ENCODE data around the gene ECSCR.

DNA sequence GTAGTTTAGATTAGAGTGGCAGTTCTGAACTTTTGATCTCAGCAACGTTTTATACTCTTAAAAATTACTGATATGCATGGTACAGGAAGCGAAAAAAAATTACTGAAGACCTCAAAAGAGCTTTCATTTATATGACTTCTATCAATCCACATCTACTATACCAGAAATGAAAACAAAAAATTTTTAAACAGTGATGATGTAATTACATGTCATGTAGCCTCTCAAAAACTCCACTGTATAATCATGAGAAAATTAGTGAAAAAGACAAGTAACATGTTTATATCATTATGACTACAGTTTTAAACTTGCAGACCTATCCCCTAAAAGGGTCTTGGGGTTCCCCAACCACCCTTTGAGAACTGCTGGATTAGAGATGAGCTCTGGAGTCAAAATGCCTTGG, 32.5 kb downstream of the ECSCR start:
- TF ChIP-seq, protein P1, sequence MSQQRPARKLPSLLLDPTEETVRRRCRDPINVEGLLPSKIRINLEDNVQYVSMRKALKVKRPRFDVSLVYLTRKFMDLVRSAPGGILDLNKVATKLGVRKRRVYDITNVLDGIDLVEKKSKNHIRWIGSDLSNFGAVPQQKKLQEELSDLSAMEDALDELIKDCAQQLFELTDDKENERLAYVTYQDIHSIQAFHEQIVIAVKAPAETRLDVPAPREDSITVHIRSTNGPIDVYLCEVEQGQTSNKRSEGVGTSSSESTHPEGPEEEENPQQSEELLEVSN (IDR thresholded peaks at IDR 0.05): no peak
- TF ChIP-seq, protein P2, sequence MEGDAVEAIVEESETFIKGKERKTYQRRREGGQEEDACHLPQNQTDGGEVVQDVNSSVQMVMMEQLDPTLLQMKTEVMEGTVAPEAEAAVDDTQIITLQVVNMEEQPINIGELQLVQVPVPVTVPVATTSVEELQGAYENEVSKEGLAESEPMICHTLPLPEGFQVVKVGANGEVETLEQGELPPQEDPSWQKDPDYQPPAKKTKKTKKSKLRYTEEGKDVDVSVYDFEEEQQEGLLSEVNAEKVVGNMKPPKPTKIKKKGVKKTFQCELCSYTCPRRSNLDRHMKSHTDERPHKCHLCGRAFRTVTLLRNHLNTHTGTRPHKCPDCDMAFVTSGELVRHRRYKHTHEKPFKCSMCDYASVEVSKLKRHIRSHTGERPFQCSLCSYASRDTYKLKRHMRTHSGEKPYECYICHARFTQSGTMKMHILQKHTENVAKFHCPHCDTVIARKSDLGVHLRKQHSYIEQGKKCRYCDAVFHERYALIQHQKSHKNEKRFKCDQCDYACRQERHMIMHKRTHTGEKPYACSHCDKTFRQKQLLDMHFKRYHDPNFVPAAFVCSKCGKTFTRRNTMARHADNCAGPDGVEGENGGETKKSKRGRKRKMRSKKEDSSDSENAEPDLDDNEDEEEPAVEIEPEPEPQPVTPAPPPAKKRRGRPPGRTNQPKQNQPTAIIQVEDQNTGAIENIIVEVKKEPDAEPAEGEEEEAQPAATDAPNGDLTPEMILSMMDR (IDR thresholded peaks at IDR 0.05; ENCODE audit: control extremely low read depth in 1 of 3, insufficient read depth in 1 of 3, low read depth in 1 of 3, low read length in 3 of 3): no peak
- no peak for TF ChIP-seq FOSL1 (IDR thresholded peaks at IDR 0.05; ENCODE audit: insufficient read depth, low read depth, low read length)
- no peak for TF ChIP-seq POLR2AphosphoS5 (IDR thresholded peaks at IDR 0.05; ENCODE audit: low read depth, low read length)
- TF ChIP-seq, protein P3, sequence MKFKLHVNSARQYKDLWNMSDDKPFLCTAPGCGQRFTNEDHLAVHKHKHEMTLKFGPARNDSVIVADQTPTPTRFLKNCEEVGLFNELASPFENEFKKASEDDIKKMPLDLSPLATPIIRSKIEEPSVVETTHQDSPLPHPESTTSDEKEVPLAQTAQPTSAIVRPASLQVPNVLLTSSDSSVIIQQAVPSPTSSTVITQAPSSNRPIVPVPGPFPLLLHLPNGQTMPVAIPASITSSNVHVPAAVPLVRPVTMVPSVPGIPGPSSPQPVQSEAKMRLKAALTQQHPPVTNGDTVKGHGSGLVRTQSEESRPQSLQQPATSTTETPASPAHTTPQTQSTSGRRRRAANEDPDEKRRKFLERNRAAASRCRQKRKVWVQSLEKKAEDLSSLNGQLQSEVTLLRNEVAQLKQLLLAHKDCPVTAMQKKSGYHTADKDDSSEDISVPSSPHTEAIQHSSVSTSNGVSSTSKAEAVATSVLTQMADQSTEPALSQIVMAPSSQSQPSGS (IDR thresholded peaks at IDR 0.05; ENCODE audit: low read length): no peak
- no peak for TF ChIP-seq SUZ12 (IDR thresholded peaks at IDR 0.05; ENCODE audit: low read length)
- no peak for TF ChIP-seq CREB1 (IDR thresholded peaks at IDR 0.05)
- TF ChIP-seq TCF12 (IDR thresholded peaks at IDR 0.05; ENCODE audit: low read depth, low read length): no peak
- no peak for TF ChIP-seq CHD2 (IDR thresholded peaks at IDR 0.05; ENCODE audit: low read length)
- no peak for TF ChIP-seq POLR2A (IDR thresholded peaks at IDR 0.05; ENCODE audit: control extremely low read depth in 1 of 2, low read depth in 2 of 2, low read length in 2 of 2)
- TF ChIP-seq EP300 (IDR thresholded peaks at IDR 0.05; ENCODE audit: borderline replicate concordance in 1 of 2, low read depth in 2 of 2, low read length in 2 of 2): no peak
- no peak for TF ChIP-seq EZH2 (IDR thresholded peaks at IDR 0.05; ENCODE audit: low read depth, low read length, severe bottlenecking)
